Iris pigment epithelial cell (primary cell): ENCODE results near the gene RNF167.
"Not testable (repeated sequence)": the region's sequence is repeated elsewhere in the genome, so short reads cannot be mapped to it uniquely, and the experiment has no call there.

Source experiments
- DNase-seq: peaks from one replicate; pipeline ENCODE4 v3.0.0-alpha.2; 2011; ENCODE audit warnings: low read depth

The RNF167 gene

DNA sequence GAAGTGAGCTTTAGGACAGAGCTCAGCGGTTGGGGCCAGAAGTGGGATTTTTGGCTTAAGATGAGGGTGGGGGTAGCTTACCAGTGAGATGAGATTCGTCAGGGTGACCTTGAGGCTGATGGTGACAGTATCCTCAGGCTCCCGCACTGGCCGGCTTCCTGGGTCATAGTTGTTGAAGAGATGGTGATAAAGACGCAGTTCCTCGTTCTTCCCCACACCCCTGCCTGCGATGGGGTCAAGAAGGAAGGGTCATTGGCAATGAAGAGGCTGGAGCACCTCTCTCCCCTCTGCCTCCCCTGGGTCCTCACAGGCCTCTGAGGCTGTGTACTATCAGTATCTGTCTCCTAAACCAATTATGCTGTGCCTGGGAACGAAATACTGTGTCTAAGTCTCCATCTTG lies 37.5 kb upstream of the RNF167 start:
- DNase-seq: no peak

GRCh38 chr17:4903051-4903818 lies 36.8 kb upstream of the RNF167 start, which contains the start of gene CHRNE:
CHRNE (minus strand) TSS chr17:4903098; CDS start chr17:4903063, 35 bp downstream.
- DNase-seq: peak; percentile 78

- DNase-seq: not testable (repeated sequence)
Measured at GRCh38 chr17:4906642-4907041, 33.4 kb upstream of the RNF167 start.

DNA sequence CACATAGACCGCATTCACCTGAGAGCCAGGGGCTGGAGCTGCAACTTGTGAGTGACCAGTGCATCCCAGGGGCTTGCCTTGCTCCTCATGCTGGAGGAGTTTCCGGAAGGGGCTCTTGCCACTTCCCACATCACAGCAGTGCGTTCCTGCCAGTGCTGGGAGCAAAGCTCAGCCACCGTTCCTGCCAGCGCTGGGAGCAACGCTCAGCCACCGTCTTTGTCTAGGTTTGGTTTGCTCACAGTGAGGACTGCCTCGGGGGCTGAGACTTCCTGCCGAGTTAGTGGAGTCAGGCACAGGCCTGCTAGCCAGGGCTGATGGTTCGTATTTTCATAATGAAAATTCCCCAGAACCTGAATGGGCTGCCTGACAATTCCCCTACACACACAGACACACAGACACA lies 31.8 kb upstream of the RNF167 start:
- DNase-seq: no peak

- DNase-seq: peak; percentile 95
Measured at GRCh38 chr17:4908711-4909496, 31.2 kb upstream of the RNF167 start.

DNA sequence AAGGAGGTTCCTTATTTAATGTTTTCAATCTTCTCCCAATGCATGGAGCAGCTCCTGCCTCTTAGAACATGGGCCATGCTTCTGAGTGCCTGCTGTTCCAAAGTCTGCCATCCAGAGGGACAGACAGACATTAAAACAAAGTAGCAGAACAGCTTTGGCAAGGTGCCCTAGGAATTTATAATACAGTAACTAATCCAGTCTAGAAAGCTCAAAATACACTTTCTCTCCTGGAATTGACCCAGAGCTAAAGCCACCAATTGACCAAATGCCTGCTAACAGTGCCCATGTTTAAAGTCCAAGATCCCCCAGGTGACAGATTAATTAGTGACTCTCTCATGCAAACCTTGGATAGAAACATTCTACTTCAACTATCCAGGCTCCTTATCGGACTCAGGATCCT lies 26.1 kb upstream of the RNF167 start:
- DNase-seq: no peak

DNA sequence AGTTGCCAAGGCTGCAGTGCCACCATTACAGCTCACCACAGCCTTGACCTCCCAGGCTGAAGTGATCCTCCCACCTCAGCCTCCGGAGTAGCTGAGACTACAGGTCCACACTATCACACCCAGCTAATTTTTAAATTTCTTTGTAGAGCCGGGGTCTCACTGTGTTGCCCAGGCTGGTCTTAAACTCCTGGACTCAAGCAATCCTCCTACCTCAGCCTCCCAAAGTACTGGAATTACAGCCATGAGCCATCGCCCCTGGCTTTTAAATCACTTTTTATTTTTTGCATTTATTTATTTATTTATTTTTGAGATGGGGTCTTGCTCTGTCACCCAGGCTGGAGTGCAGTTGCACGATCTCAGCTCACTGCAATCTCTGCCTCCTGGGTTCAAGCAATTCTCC lies 25.5 kb upstream of the RNF167 start:
- not testable (repeated sequence) for DNase-seq

GRCh38 chr17:4919511-4920047 lies 20.5 kb upstream of the RNF167 start:
- DNase-seq: no peak

DNA sequence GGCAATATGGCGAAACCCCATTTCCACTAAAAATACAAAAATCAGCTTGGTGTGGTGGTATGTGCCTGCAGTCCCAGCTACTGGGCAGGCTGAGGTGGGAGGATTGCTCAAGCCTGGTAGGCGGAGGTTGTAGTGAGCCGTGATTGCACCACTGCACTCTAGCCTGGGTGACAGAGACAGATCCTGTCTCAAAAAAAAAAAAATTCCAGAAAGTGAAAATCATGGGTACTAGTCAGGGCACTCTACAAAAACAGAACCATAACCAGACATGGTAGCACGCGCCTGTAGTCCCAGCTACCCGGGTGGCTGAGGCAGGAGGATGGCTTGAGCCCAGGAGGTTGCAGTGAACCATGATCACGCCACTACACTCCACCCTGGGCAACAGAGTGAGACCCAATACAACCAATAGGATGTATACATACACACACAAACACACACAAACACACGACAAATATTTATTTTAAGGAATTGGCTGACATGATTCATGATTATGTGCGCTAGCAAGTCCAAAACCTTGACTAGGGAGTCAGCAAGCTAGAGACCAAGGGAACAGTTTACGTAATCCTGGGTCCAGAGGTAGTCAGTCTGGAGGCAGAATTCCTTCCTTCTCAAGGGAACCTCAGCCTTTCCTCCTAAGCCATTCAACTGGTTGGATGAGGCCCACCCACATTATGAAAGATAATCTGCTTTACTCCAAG lies 19.6 kb upstream of the RNF167 start:
- DNase-seq: peak; percentile 59

DNA sequence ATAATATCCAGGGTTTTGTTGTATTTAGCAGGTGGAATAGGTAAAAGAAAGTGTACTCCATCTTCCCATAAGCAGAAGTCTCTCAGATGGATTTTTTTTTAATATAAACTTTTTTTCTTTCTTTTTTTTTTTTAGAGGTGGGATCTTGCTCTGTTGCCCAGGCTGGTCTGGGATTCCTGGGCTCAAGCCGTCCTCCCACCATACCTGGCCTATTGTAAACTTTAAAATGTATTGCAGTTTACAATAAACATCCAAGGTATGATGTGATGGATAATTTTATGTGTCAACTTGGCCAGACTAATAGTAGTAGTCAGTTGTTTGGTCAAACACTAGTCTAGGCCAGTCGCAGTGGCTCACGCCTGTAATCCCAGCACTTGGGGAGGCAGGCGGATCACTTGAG lies 18.7 kb upstream of the RNF167 start:
- no peak for DNase-seq

DNA sequence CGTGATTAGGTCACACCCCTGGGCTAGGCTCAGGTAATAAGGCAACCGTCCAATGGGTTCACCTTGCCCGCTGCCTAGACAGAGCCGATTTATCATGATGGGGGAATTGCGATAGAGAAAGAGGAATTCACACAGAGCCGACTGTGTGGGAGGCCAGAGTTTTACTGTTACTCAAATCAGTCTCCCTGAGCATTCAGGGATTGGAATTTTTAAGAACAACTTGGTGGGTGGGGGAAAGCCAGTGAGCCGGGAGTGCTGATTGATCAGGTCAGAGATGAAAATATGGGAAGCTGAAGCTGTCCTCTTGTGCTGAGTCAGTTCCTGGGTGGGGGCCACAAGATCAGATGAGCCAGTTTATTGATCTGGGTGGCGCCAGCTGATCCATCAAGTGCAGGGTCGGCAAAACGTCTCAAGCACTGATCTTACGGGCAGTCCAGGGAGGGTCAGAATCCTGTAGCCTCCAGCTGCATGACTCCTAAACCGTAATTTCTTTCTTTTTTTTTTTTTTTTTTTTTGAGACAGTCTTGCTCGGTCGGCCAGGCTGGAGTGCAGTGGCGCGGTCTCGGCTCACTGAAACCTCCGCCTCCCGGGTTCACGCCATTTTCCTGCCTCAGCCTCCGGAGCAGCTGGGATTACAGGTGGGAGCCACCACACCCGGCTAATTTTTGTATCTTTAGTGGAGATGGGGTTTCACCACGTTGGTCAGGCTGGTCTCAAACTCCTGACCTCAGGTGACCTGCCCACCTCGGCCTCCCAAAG lies 13.3 kb upstream of the RNF167 start:
- not testable (repeated sequence) for DNase-seq

GRCh38 chr17:4928881-4929280 lies 11.2 kb upstream of the RNF167 start:
- DNase-seq: no peak

- no peak for DNase-seq
Measured at GRCh38 chr17:4931963-4932362, 8.1 kb upstream of the RNF167 start, which contains the start of gene GP1BA. GP1BA (plus strand) TSS chr17:4932277; CDS start chr17:4932605, 328 bp downstream.

DNA sequence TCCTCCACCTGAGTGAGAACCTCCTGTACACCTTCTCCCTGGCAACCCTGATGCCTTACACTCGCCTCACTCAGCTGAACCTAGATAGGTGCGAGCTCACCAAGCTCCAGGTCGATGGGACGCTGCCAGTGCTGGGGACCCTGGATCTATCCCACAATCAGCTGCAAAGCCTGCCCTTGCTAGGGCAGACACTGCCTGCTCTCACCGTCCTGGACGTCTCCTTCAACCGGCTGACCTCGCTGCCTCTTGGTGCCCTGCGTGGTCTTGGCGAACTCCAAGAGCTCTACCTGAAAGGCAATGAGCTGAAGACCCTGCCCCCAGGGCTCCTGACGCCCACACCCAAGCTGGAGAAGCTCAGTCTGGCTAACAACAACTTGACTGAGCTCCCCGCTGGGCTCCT lies 7.3 kb upstream of the RNF167 start:
- no peak for DNase-seq

- no peak for DNase-seq
Measured at GRCh38 chr17:4933646-4934045, 6.4 kb upstream of the RNF167 start.

DNA sequence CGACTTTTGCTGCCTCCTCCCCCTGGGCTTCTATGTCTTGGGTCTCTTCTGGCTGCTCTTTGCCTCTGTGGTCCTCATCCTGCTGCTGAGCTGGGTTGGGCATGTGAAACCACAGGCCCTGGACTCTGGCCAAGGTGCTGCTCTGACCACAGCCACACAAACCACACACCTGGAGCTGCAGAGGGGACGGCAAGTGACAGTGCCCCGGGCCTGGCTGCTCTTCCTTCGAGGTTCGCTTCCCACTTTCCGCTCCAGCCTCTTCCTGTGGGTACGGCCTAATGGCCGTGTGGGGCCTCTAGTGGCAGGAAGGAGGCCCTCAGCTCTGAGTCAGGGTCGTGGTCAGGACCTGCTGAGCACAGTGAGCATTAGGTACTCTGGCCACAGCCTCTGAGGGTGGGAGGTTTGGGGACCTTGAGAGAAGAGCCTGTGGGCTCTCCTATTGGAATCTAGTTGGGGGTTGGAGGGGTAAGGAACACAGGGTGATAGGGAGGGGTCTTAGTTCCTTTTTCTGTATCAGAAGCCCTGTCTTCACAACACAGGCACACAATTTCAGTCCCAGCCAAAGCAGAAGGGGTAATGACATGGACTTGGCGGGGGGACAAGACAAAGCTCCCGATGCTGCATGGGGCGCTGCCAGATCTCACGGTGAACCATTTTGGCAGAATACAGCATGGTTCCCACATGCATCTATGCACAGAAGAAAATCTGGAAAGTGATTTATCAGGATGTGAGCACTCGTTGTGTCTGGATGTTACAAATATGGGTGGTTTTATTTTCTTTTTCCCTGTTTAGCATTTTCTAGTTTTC lies 5.7 kb upstream of the RNF167 start:
- DNase-seq: peak; percentile 45

DNA sequence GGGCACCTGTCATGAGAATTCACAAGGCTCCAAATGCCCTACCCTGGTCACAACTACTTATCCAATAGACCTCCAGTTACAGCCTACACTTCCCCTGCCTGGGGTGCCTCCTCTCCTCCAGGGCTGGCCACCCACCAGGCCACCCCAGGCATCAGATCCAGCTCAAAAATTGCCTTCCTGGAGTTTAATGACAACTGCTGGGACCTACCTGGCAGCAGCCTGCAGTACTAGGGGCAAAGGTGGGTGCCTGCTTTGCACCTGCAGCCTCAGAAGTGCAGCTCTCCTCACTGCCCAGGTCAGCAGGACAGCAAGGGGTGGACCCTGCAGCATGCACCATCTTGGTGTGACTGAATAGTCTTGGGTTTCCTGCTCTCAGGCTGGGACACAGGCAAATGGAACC lies 4.4 kb upstream of the RNF167 start:
- DNase-seq: no peak

DNA sequence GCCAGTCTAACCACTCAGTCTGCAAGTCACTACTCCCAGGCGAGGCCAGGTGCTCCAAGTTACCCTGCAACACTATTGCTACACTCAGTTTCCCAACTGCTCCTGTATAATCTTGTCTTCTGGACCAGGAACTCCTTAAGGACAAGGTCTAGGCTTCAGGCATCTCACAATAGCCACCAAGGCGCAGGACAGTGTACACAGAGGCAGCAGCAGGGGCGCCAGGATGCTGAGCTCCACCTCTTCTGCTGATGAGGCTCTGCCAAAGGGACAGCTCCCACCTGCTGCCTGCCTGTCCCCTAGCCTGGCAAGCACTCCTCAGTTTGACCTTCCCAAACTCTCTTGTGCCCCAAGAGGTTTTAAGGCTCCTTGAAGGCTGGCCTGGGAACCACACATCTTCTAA lies 3.6 kb upstream of the RNF167 start:
- no peak for DNase-seq

- DNase-seq: no peak
Measured at GRCh38 chr17:4937553-4937952, 2.5 kb upstream of the RNF167 start.

DNA sequence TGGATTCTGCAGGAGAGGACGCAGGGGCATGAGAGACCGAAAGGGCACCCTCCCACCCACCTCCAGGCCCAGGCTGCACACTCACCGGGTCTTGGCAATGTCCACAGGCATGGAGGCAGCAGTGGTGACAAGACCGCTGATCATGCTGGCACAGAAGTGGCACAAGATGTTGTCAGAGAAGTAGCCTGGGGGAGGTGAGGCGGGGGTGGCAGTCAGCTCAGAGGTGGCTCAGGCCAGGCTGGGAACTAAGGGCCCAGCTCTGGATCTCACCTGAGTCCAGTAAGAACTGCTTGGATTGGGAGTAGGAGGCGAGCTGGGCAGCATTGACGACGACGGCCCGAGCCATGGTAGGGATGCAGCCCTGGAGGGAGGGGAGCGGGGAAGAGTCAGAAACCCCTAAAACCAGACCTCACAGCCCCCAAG lies 2.0 kb upstream of the RNF167 start:
- DNase-seq: no peak
